K562 (cell line): ENCODE measurements around the gene HK1. TPM values are rescaled to one million over a fixed set of nuclear protein-coding genes. Genes with fewer than 3 reads are reported as not detected.

Experiments
- ATAC-seq: fragments of 200-7000 bp; cut with Tn5 transposase; 3 replicates; pipeline ENCODE4 v1.9.1; 2020; ENCODE audit warnings: moderate library complexity
- BruUV-seq: library from RNA; stranded (reverse); fragments of 400-500 nt; replicated peaks from 2 replicates; lab custom pipeline; 2021; lab: Mats Ljungman, UMichigan
- CTCF ChIA-PET: fragments of 300-600 bp; formaldehyde crosslinking; extraction: SDS; loops from one replicate; lab custom pipeline; 2021; ENCODE audit warnings: low intra/inter-chr PET ratio; lab: Yijun Ruan, JAX
- POLR2A ChIA-PET: fragments of 300-600, 350-650 bp; sonication (Branson Sonifier 250); formaldehyde crosslinking; extraction: SDS; loops from one replicate; lab custom pipeline; 2021; ENCODE audit warnings: antibody characterized with exemption, inconsistent platforms; lab: Yijun Ruan, JAX
- DNase-seq, 4 experiments: peaks; one replicate each; pipeline versions ENCODE4 v3.0.0 to v3.0.0-alpha.2; 2011 to 2018; ENCODE audit warnings: low spot score in 3 of 4, mixed read lengths in 3 of 4; ENCODE audit errors: extremely low read depth in 1 of 4
- FAIRE-seq: peaks from 2 replicates; lab custom pipeline; 2011; peaks lifted over from hg19 to GRCh38; lab: Jason Lieb, UNC
- H2AFZ ChIP-seq: 2 replicates; pipeline ENCODE4 v1.6.0; 2011; ENCODE audit warnings: low read depth, low read length, control low read depth, inconsistent platforms
- H3K27ac ChIP-seq: fragments of 200-600 bp; 3 replicates; pipeline ENCODE4 v1.8.0; 2011; ENCODE audit warnings: low read depth, mild to moderate bottlenecking, control low read depth, inconsistent platforms, low read length, moderate library complexity, mixed read lengths; ENCODE audit errors: extremely low read depth
- H3K27me3 ChIP-seq, 2 experiments: fragments of 300-600 bp in 1 of 2; 2 replicates in 1 of 2; 3 replicates in 1 of 2; pipeline versions ENCODE4 v1.6.0 to v1.8.0; 2011; ENCODE audit warnings: inconsistent platforms in 2 of 2, low read length in 2 of 2, mild to moderate bottlenecking in 1 of 2, mixed read lengths in 1 of 2, moderate library complexity in 1 of 2; ENCODE audit not compliant: control insufficient read depth in 2 of 2, insufficient read depth in 2 of 2
- H3K36me3 ChIP-seq: fragments of 300-600 bp; 3 replicates; pipeline ENCODE4 v1.8.0; 2011; ENCODE audit warnings: mild to moderate bottlenecking, low read length, inconsistent platforms; ENCODE audit not compliant: control insufficient read depth, insufficient read depth
- H3K4me1 ChIP-seq, 2 experiments: fragments of 200-600 bp in 1 of 2; replicated peaks in 1 of 2; 2 replicates in 1 of 2; 3 replicates in 1 of 2; pipeline versions ENCODE4 v1.5.1 to v1.8.0; 2011; ENCODE audit warnings: inconsistent platforms in 2 of 2, low read length in 2 of 2, mild to moderate bottlenecking in 1 of 2, mixed read lengths in 1 of 2, moderate library complexity in 1 of 2; ENCODE audit not compliant: control insufficient read depth in 2 of 2, insufficient read depth in 2 of 2
- H3K4me2 ChIP-seq: 2 replicates; pipeline ENCODE4 v1.6.1; 2011; ENCODE audit warnings: low read length, control low read depth, inconsistent platforms, mixed read lengths; ENCODE audit not compliant: insufficient read depth
- H3K4me3 ChIP-seq: fragments of 200-600 bp; sonication (generic), shearing (Covaris generic); 2 replicates; pipeline ENCODE4 v1.5.1; 2016; ENCODE audit warnings: control low read depth, inconsistent platforms
- H3K79me2 ChIP-seq: fragments of 200-600 bp; 3 replicates; pipeline ENCODE4 v1.8.0; 2011; ENCODE audit warnings: low read length, inconsistent platforms; ENCODE audit not compliant: control insufficient read depth, insufficient read depth
- H3K9ac ChIP-seq, 2 experiments: 2 replicates each; pipeline versions ENCODE4 v1.6.0 to v1.6.1; 2011; ENCODE audit warnings: low read depth in 2 of 2, low read length in 2 of 2, control low read depth in 1 of 2, inconsistent platforms in 1 of 2, mild to moderate bottlenecking in 1 of 2, mixed read lengths in 1 of 2; ENCODE audit not compliant: insufficient read depth in 1 of 2
- H3K9me1 ChIP-seq: one replicate; pipeline ENCODE4 v1.6.0; 2011; ENCODE audit warnings: inconsistent platforms, mild to moderate bottlenecking, low read length, moderate library complexity; ENCODE audit not compliant: control insufficient read depth, insufficient read depth
- H3K9me3 ChIP-seq: replicated peaks from 2 replicates; pipeline ENCODE4 v1.5.1; 2011; ENCODE audit warnings: low read depth, low read length, inconsistent platforms; ENCODE audit not compliant: control insufficient read depth, insufficient read depth
- H4K20me1 ChIP-seq: replicated peaks from 2 replicates; pipeline ENCODE4 v1.6.1; 2011; ENCODE audit warnings: low read length, inconsistent platforms, mixed read lengths; ENCODE audit not compliant: control insufficient read depth, insufficient read depth
- HNRNPLL ChIP-seq: fragments of 200-400 bp; formaldehyde crosslinking; IDR thresholded peaks from 2 replicates; pipeline ENCODE4 v1.6.1; 2017; ENCODE audit warnings: low read length, low read depth, mild to moderate bottlenecking; ENCODE audit not compliant: poor library complexity, severe bottlenecking
- SAFB2 ChIP-seq: fragments of 200-400 bp; formaldehyde crosslinking; IDR thresholded peaks from 2 replicates; pipeline ENCODE4 v1.6.1; 2018; ENCODE audit warnings: borderline replicate concordance, low read length, low read depth, moderate library complexity; ENCODE audit not compliant: severe bottlenecking
- XRCC5 ChIP-seq: fragments of 200-400 bp; formaldehyde crosslinking; IDR thresholded peaks from 2 replicates; pipeline ENCODE4 v1.6.1; 2017; ENCODE audit warnings: low read depth, mild to moderate bottlenecking, low read length
- ZNF518B ChIP-seq: fragments of 250-450 bp; sonication (Bioruptor Pico); IDR thresholded peaks from 2 replicates; pipeline ENCODE4 v1.5.0; 2021; ENCODE audit warnings: mild to moderate bottlenecking, moderate library complexity
- WGBS: fragments of 100-300 bp; shearing (Covaris generic); methylation state at CpG from one replicate; pipeline ENCODE4 v1.1.6; 2016; ENCODE audit warnings: low coverage, mixed read lengths; ENCODE audit not compliant: insufficient coverage; ENCODE audit errors: missing lambda C conversion rate; 5-methylcytosine and 5-hydroxymethylcytosine counted together
- in situ Hi-C: fragments of 300-500 bp; cut with MboI; formaldehyde crosslinking; loops from 4 replicates; pipeline ENCODE4 v1.15.0; 2018; ENCODE audit warnings: inconsistent platforms, mixed read lengths
- intact Hi-C: fragments of 100-400 bp; cut with micrococcal nuclease; formaldehyde crosslinking; loops from 2 replicates; pipeline ENCODE4 v1.14.2; 2022
- polyA plus RNA-seq, 8 experiments: library from polyadenylated mRNA; depleted of rRNA in 4 of 8; stranded (reverse) in 5 of 8; unstranded in 3 of 8; fragments of >200 nt; fragmentation: Nextera tagmentation in 2 of 8; fragmentation: Illumina TruSeq in 1 of 8; extraction: Ambion mirVana in 2 of 8; extraction: Trizol in 1 of 8; gene quantifications; 2 replicates each; pipeline versions ENCODE4 v1.2.1 to v1.2.3, GENCODE V29; 2011 to 2014; ENCODE audit warnings: inconsistent platforms in 1 of 8, missing spikeins in 1 of 8
- total RNA-seq, 7 experiments: library from RNA; depleted of rRNA in 6 of 7; stranded (reverse); fragments of >200 nt in 6 of 7; fragmentation: Illumina TruSeq in 2 of 7; extraction: Trizol in 2 of 7; gene quantifications; 2 replicates each; pipeline versions ENCODE4 v1.2.1 to v1.2.3, GENCODE V29; 2011 to 2021; ENCODE audit warnings: low replicate concordance in 1 of 7

HK1 gene
- total and polyA plus RNA-seq, 9 of the 15 experiments (the other 6 are each of a cell fraction or from before 2014, with no cell fraction given), result 29.2 to 444 (median 193) TPM

- ChIA-PET POLR2A (interaction anchor here (0.7 to 1.1 kb wide), 3 partner anchors 27 to 63 kb away, joined by 3 read pairs; no protein-coding TSS in a partner anchor), CTCF (no interaction called here)
- FAIRE-seq (no peak), DNase-seq (no peak), ATAC-seq (no peak)
- Histone ChIP-seq H3K9ac (peak within 1 kb of the TSS in 1 of 2 experiments; percentile 62; a peak in 1 of 4 replicates), H3K4me3 (no peak within 1 kb of the TSS), H3K36me3 (no peaks in the 10 kb centered on the region), H3K27ac (no peak within 1 kb of the TSS), H3K4me2 (no peak within 1 kb of the TSS), H3K9me1 (no peaks in the 10 kb centered on the region), H3K4me1 (peaks cover 0 to 15% of the 10 kb centered on the region in 2 experiments; a peak in 4 of 5 replicates), H3K79me2 (no peaks in the 10 kb centered on the region), H3K27me3 (peaks cover 43 to 64% of the 10 kb centered on the region in 2 experiments), H3K9me3 (no peaks in the 10 kb centered on the region), H4K20me1 (no peaks in the 10 kb centered on the region; the same call in 1 of the 2 replicates), H2AFZ (no peak within 1 kb of the TSS; the same call in none of the 2 replicates)
- no TSS peak for BruUV-seq
- 4% methylated on average over 10 of the region's 10 CpGs for WGBS
- TF ChIP-seq SAFB2, result no peak
- TF ChIP-seq ZNF518B (CRISPR knock-in tag), result no peak
- no peak for TF ChIP-seq XRCC5
- no peak for TF ChIP-seq HNRNPLL
- intact Hi-C loops, result no loop called here
- in situ Hi-C loops, result no loop called here
Observed at GRCh38 chr10:69416695-69417094, 138.4 kb downstream of the HK1 start, which contains the start of gene TACR2. TSS of gene TACR2 (minus strand) at chr10:69416918. CDS start at chr10:69416323, 595 bp downstream.
